Loucy (cell line): ENCODE measurements around the gene PLPP2.

Experiments
- H2AFZ ChIP-seq: fragments of 200-600 bp; sonication (generic); 2 replicates; pipeline ENCODE4 v1.6.0; 2016; ENCODE audit warnings: antibody characterized with exemption, mild to moderate bottlenecking, low read length, moderate library complexity
- H3F3A ChIP-seq: fragments of 200-600 bp; 2 replicates; pipeline ENCODE4 v1.6.0; 2016; ENCODE audit warnings: antibody characterized with exemption, low read depth, mild to moderate bottlenecking
- H3K27me3 ChIP-seq: fragments of 200-600 bp; sonication (generic); 2 replicates; pipeline ENCODE4 v1.6.1; 2014; ENCODE audit warnings: low read length, mild to moderate bottlenecking; ENCODE audit not compliant: insufficient read depth, poor library complexity, severe bottlenecking
- H3K36me3 ChIP-seq: fragments of 200-600 bp; sonication (generic); 2 replicates; pipeline ENCODE4 v1.6.1; 2016; ENCODE audit warnings: low read length; ENCODE audit not compliant: insufficient read depth
- H3K4me1 ChIP-seq: fragments of 200-600 bp; sonication (generic); 2 replicates; pipeline ENCODE4 v1.5.1; 2014; ENCODE audit warnings: low read length, mild to moderate bottlenecking; ENCODE audit not compliant: insufficient read depth, poor library complexity, severe bottlenecking
- H3K4me2 ChIP-seq: fragments of 200-600 bp; sonication (generic); 2 replicates; pipeline ENCODE4 v1.6.0; 2014; ENCODE audit warnings: antibody characterized with exemption, low read length, low read depth, mild to moderate bottlenecking; ENCODE audit not compliant: poor library complexity, severe bottlenecking
- H3K4me3 ChIP-seq: fragments of 200-600 bp; sonication (generic); 2 replicates; pipeline ENCODE4 v1.5.1; 2014; ENCODE audit warnings: low read length, mild to moderate bottlenecking, mixed read lengths; ENCODE audit not compliant: poor library complexity, severe bottlenecking
- H3K79me2 ChIP-seq: fragments of 200-600 bp; sonication (generic); 2 replicates; pipeline ENCODE4 v1.6.1; 2014; ENCODE audit warnings: low read length; ENCODE audit not compliant: insufficient read depth
- H3K9ac ChIP-seq: fragments of 200-600 bp; sonication (generic); 2 replicates; pipeline ENCODE4 v1.6.0; 2014; ENCODE audit warnings: mild to moderate bottlenecking, low read depth, low read length, moderate library complexity; ENCODE audit not compliant: poor library complexity, severe bottlenecking
- H3K9me2 ChIP-seq: fragments of 200-600 bp; sonication (generic); replicated peaks from 2 replicates; pipeline ENCODE4 v1.6.1; 2016; ENCODE audit warnings: low read depth, low read length, mixed read lengths
- H3K9me3 ChIP-seq: fragments of 200-600 bp; sonication (generic); 2 replicates; pipeline ENCODE4 v1.6.1; 2014; ENCODE audit warnings: mild to moderate bottlenecking, antibody characterized with exemption, low read length, low read depth; ENCODE audit not compliant: insufficient read depth
- H4K20me1 ChIP-seq: fragments of 200-600 bp; sonication (generic); 2 replicates; pipeline ENCODE4 v1.6.0; 2014; ENCODE audit warnings: antibody characterized with exemption, low read length, mild to moderate bottlenecking; ENCODE audit not compliant: insufficient read depth, poor library complexity, severe bottlenecking
- CTCF ChIP-seq: fragments of 200-600 bp; sonication (generic); conservative IDR thresholded peaks from 2 replicates; pipeline ENCODE4 v1.5.1; 2014; ENCODE audit warnings: mild to moderate bottlenecking, antibody characterized with exemption, low read length
- EZH2phosphoT487 ChIP-seq: fragments of 200-600 bp; IDR thresholded peaks from 2 replicates; pipeline ENCODE4 v1.6.1; 2018; ENCODE audit warnings: antibody characterized with exemption, mild to moderate bottlenecking, moderate library complexity, borderline replicate concordance

Gene PLPP2

GRCh38 chr19:315811-316210 is 24.6 kb upstream of the PLPP2 start:
- H3K9me2 ChIP-seq: no peaks in the 10 kb centered on the region
- H3K4me1 ChIP-seq: no peaks in the 10 kb centered on the region
- H3K9ac ChIP-seq: no peak overlapping the region
- no peaks in the 10 kb centered on the region for H3F3A ChIP-seq
- H3K27me3 ChIP-seq: no peaks in the 10 kb centered on the region
- H3K9me3 ChIP-seq: no peaks in the 10 kb centered on the region
- no peak overlapping the region for H3K4me2 ChIP-seq
- H2AFZ ChIP-seq: no peak overlapping the region
- H3K4me3 ChIP-seq: no peak overlapping the region
- TF ChIP-seq CTCF (no peak), EZH2phosphoT487 (no peak)
- H4K20me1 ChIP-seq: no peaks in the 10 kb centered on the region
- no peaks in the 10 kb centered on the region for H3K79me2 ChIP-seq
- peaks cover 24% of the 10 kb centered on the region; the same call in 1 of the 2 replicates for H3K36me3 ChIP-seq

- Histone ChIP-seq H3K9ac (no peak overlapping the region), H2AFZ (no peak overlapping the region), H3K4me1 (no peaks in the 10 kb centered on the region), H3K9me3 (no peaks in the 10 kb centered on the region), H3K79me2 (no peaks in the 10 kb centered on the region), H3K4me2 (no peak overlapping the region), H3K4me3 (no peak overlapping the region), H3F3A (no peaks in the 10 kb centered on the region), H3K36me3 (peaks cover 22% of the 10 kb centered on the region; the same call in 1 of the 2 replicates), H4K20me1 (no peaks in the 10 kb centered on the region), H3K27me3 (no peaks in the 10 kb centered on the region), H3K9me2 (no peaks in the 10 kb centered on the region)
- TF ChIP-seq CTCF (no peak), EZH2phosphoT487 (no peak)
Observed at GRCh38 chr19:313988-314815, 23.0 kb upstream of the PLPP2 start.

- no peaks in the 10 kb centered on the region for H4K20me1 ChIP-seq
- H3K9ac ChIP-seq: no peak overlapping the region
- H3K79me2 ChIP-seq: no peaks in the 10 kb centered on the region
- H3K4me2 ChIP-seq: no peak overlapping the region
- H2AFZ ChIP-seq: no peak overlapping the region
- H3K27me3 ChIP-seq: no peaks in the 10 kb centered on the region
- no peaks in the 10 kb centered on the region for H3F3A ChIP-seq
- TF ChIP-seq CTCF (no peak), EZH2phosphoT487 (no peak)
- peaks cover 22% of the 10 kb centered on the region; the same call in 1 of the 2 replicates for H3K36me3 ChIP-seq
- no peaks in the 10 kb centered on the region for H3K9me3 ChIP-seq
- no peak overlapping the region for H3K4me3 ChIP-seq
- H3K9me2 ChIP-seq: no peaks in the 10 kb centered on the region
- H3K4me1 ChIP-seq: no peaks in the 10 kb centered on the region
Observed at GRCh38 chr19:313169-313987, 22.2 kb upstream of the PLPP2 start.
